CD4-positive, alpha-beta memory T cell (primary cell): ENCODE data around the gene ETHE1. TPM values are rescaled to one million over a fixed set of nuclear protein-coding genes. Genes with fewer than 3 reads are reported as not detected.

Experiments used
- CTCF ChIA-PET: fragments of 350-600 bp; sonication (Branson Sonifier 250); formaldehyde crosslinking; loops from one replicate; lab custom pipeline; 2021; ENCODE audit warnings: inconsistent platforms; ENCODE audit not compliant: partially characterized antibody; lab: Charles Lee
- POLR2A ChIA-PET: fragments of 350-600 bp; sonication (Branson Sonifier 250); formaldehyde crosslinking; loops from one replicate; lab custom pipeline; 2021; ENCODE audit not compliant: partially characterized antibody; lab: Charles Lee
- DNase-seq, 5 donors: peaks; one replicate each; pipeline versions ENCODE4 v3.0.0 to v3.0.0-alpha.2; 2020 to 2022; ENCODE audit warnings: mixed read lengths in 1 of 5
- H3K27ac ChIP-seq: one replicate; pipeline ENCODE4 v1.7.0; 2013; ENCODE audit warnings: low read depth, low read length
- H3K27me3 ChIP-seq: 2 replicates; pipeline ENCODE4 v1.7.0; 2013; ENCODE audit warnings: mild to moderate bottlenecking, low read length, moderate library complexity; ENCODE audit not compliant: insufficient read depth
- H3K36me3 ChIP-seq: 2 replicates; pipeline ENCODE4 v1.7.0; 2013; ENCODE audit warnings: mild to moderate bottlenecking, low read length, moderate library complexity; ENCODE audit not compliant: insufficient read depth
- H3K4me1 ChIP-seq: 2 replicates; pipeline ENCODE4 v1.7.0; 2013; ENCODE audit warnings: mild to moderate bottlenecking, low read length, moderate library complexity; ENCODE audit not compliant: insufficient read depth
- H3K4me3 ChIP-seq, 2 donors: one replicate each; pipeline ENCODE4 v1.7.0; 2013; ENCODE audit warnings: low read length in 2 of 2, mild to moderate bottlenecking in 1 of 2
- H3K9me3 ChIP-seq, 2 donors: one replicate each; pipeline ENCODE4 v1.7.0; 2013; ENCODE audit warnings: low read length in 2 of 2, control low read depth in 1 of 2; ENCODE audit not compliant: control insufficient read depth in 1 of 2
- H3K27ac Mint-ChIP-seq, 7 donors: one replicate each; pipeline ENCODE4 v1.8.0; 2020 to 2021; ENCODE audit warnings: mixed read lengths in 7 of 7, mild to moderate bottlenecking in 6 of 7, inconsistent platforms in 3 of 7, moderate library complexity in 3 of 7
- H3K27me3 Mint-ChIP-seq, 2 donors: one replicate each; pipeline ENCODE4 v1.8.0; 2020 to 2021; ENCODE audit warnings: mixed read lengths in 2 of 2
- H3K36me3 Mint-ChIP-seq, 2 donors: one replicate each; pipeline ENCODE4 v1.8.0; 2020 to 2021; ENCODE audit warnings: mixed read lengths in 2 of 2, inconsistent platforms in 1 of 2, mild to moderate bottlenecking in 1 of 2
- H3K4me1 Mint-ChIP-seq, 4 donors: one replicate each; pipeline ENCODE4 v1.8.0; 2020 to 2021; ENCODE audit warnings: mixed read lengths in 4 of 4, mild to moderate bottlenecking in 1 of 4
- H3K4me3 Mint-ChIP-seq, 8 donors: one replicate each; pipeline ENCODE4 v1.8.0; 2020 to 2021; ENCODE audit warnings: mixed read lengths in 8 of 8, mild to moderate bottlenecking in 7 of 8, moderate library complexity in 6 of 8, inconsistent platforms in 3 of 8
- H3K9me3 Mint-ChIP-seq, 8 donors: one replicate each; pipeline ENCODE4 v1.8.0; 2020 to 2021; ENCODE audit warnings: mixed read lengths in 8 of 8, mild to moderate bottlenecking in 5 of 8, inconsistent platforms in 3 of 8, moderate library complexity in 1 of 8
- intact Hi-C: fragments of 100-400 bp; cut with micrococcal nuclease; formaldehyde crosslinking; loops from one replicate; pipeline ENCODE4 v1.15.1; 2023
- polyA plus RNA-seq, 2 donors: library from polyadenylated mRNA; unstranded; fragments of 300-500 nt; fragmentation: Illumina TruSeq; gene quantifications; one replicate each; pipeline ENCODE4 v1.2.3, GENCODE V29; 2021
- total RNA-seq, 2 experiments: library from RNA; stranded (reverse); gene quantifications; one replicate each; pipeline ENCODE4 v1.2.3, GENCODE V29; 2021

Gene ETHE1
- total and polyA plus RNA-seq, 4 experiments from 2014 or later = 23.9 to 80.7 (median 54.1) TPM

GRCh38 chr19:43561139-43561970 lies 34.4 kb upstream of the ETHE1 start:
- Histone ChIP-seq H3K4me1 (peaks cover 45% of the 10 kb centered on the region), H3K4me3 (no peak overlapping the region), H3K9me3 (no peaks in the 10 kb centered on the region), H3K36me3 (peaks cover 4% of the 10 kb centered on the region), H3K27me3 (no peaks in the 10 kb centered on the region), H3K27ac (peak overlapping the region; percentile 72)
- intact Hi-C loops = loop anchor here (10.0 kb wide), 1 partner anchor 223 kb away; the partner anchor contains the start of gene KCNN4
- H3K27ac Mint-ChIP-seq = peak overlapping the region; percentile 92 to 98 (median 96)
- peak overlapping the region in 7 of 8 donors; percentile 26 to 86 (median 69) for H3K4me3 Mint-ChIP-seq
- H3K27me3 Mint-ChIP-seq = no peaks in the 10 kb centered on the region
- peaks cover 0 to 2% (median 0%) of the 10 kb centered on the region in 8 donors for H3K9me3 Mint-ChIP-seq
- CTCF ChIA-PET = interaction anchor here (1.6 to 7.0 kb wide), 2 partner anchors 33 to 59 kb away, joined by 3 to 59 read pairs; partner anchors contain the start of genes IRGQ and ZNF576
- H3K36me3 Mint-ChIP-seq = peaks cover 14 to 25% of the 10 kb centered on the region in 2 donors
- H3K4me1 Mint-ChIP-seq = peaks cover 34 to 59% (median 39%) of the 10 kb centered on the region in 4 donors
- DNase-seq = no peak
- POLR2A ChIA-PET = interaction anchor here (1.5 to 6.1 kb wide), 4 partner anchors 13 to 34 kb away, joined by 4 to 41 read pairs (median 16); partner anchors contain the start of genes IRGQ, PINLYP, XRCC1 and ZNF575

- no peak for DNase-seq
These were observed 33.7 kb upstream of the ETHE1 start for GRCh38 chr19:43560687-43561086.

GRCh38 chr19:43555185-43555770 lies 28.3 kb upstream of the ETHE1 start:
- H3K4me3 ChIP-seq = no peak overlapping the region
- peaks cover 48% of the 10 kb centered on the region for H3K36me3 ChIP-seq
- H3K27me3 ChIP-seq = no peaks in the 10 kb centered on the region
- H3K27me3 Mint-ChIP-seq = no peaks in the 10 kb centered on the region
- H3K36me3 Mint-ChIP-seq = peaks cover 24 to 37% of the 10 kb centered on the region in 2 donors
- intact Hi-C loops = loop anchor here (1.0 to 2.0 kb wide), 3 partner anchors 8 to 41 kb away; partner anchors contain the start of genes IRGQ and ZNF576
- peaks cover 10 to 19% (median 12%) of the 10 kb centered on the region in 4 donors for H3K4me1 Mint-ChIP-seq
- no peaks in the 10 kb centered on the region for H3K9me3 ChIP-seq
- peak overlapping the region in 2 of 8 donors; percentile 31 to 52 for H3K4me3 Mint-ChIP-seq
- peak overlapping the region; percentile 6 to 85 (median 77) for H3K27ac Mint-ChIP-seq
- ChIA-PET CTCF (interaction anchor here (0.5 to 11.2 kb wide), 46 partner anchors 9 to 254 kb away, joined by 3 to 245 read pairs (median 5); partner anchors contain the start of genes IRGQ, PINLYP, PLAUR and XRCC1), POLR2A (interaction anchor here (0.7 to 3.6 kb wide), 12 partner anchors 8 to 229 kb away, joined by 3 to 61 read pairs (median 4); partner anchors contain the start of genes IRGQ, PINLYP, XRCC1 and ZNF428)
- no peak overlapping the region for H3K27ac ChIP-seq
- peak; percentile 81 to 85 (median 82) for DNase-seq
- H3K4me1 ChIP-seq = peaks cover 7% of the 10 kb centered on the region
- H3K9me3 Mint-ChIP-seq = no peaks in the 10 kb centered on the region

More at GRCh38 chr19:43560687-43561086, 33.7 kb upstream of the ETHE1 start:
- peaks cover 9% of the 10 kb centered on the region for H3K36me3 ChIP-seq
- POLR2A ChIA-PET = interaction anchor here (0.7 to 6.1 kb wide), 3 partner anchors 28 to 775 kb away, joined by 4 to 41 read pairs (median 4); partner anchors contain the start of genes IRGQ, ZNF575 and ZNF576
- Mint-ChIP-seq H3K4me1 (peaks cover 34 to 59% (median 40%) of the 10 kb centered on the region in 4 donors), H3K27me3 (no peaks in the 10 kb centered on the region), H3K36me3 (peaks cover 14 to 25% of the 10 kb centered on the region in 2 donors), H3K27ac (peak overlapping the region; percentile 82 to 98 (median 93)), H3K9me3 (peaks cover 0 to 2% (median 0%) of the 10 kb centered on the region in 8 donors), H3K4me3 (peak overlapping the region in 4 of 8 donors; percentile 10 to 58 (median 23))
- no peaks in the 10 kb centered on the region for H3K9me3 ChIP-seq
- H3K4me3 ChIP-seq = no peak overlapping the region
- CTCF ChIA-PET = interaction anchor here (7.0 kb wide), 1 partner anchor 34 kb away, joined by 59 read pairs; the partner anchor contains the start of genes IRGQ and ZNF576
- intact Hi-C loops = loop anchor here (10.0 kb wide), 1 partner anchor 224 kb away; the partner anchor contains the start of gene KCNN4
- no peaks in the 10 kb centered on the region for H3K27me3 ChIP-seq
- no peak overlapping the region for H3K27ac ChIP-seq
- H3K4me1 ChIP-seq = peaks cover 45% of the 10 kb centered on the region

- CTCF ChIA-PET = interaction anchor here (0.5 to 11.2 kb wide), 38 partner anchors 8 to 255 kb away, joined by 3 to 245 read pairs (median 6); partner anchors contain the start of genes IRGQ, PINLYP, PLAUR and XRCC1
- H3K27me3 ChIP-seq = no peaks in the 10 kb centered on the region
- H3K4me1 Mint-ChIP-seq = peaks cover 8 to 12% (median 11%) of the 10 kb centered on the region in 4 donors
- peak overlapping the region in 4 of 7 donors; percentile 62 to 82 (median 76) for H3K27ac Mint-ChIP-seq
- intact Hi-C loops = loop anchor here (2.0 kb wide), 1 partner anchor 20 kb away; no protein-coding TSS in a partner anchor
- no peak overlapping the region for H3K27ac ChIP-seq
- H3K9me3 ChIP-seq = no peaks in the 10 kb centered on the region
- H3K9me3 Mint-ChIP-seq = no peaks in the 10 kb centered on the region
- H3K36me3 Mint-ChIP-seq = peaks cover 23 to 42% of the 10 kb centered on the region in 2 donors
- no peaks in the 10 kb centered on the region for H3K27me3 Mint-ChIP-seq
- H3K4me3 Mint-ChIP-seq = no peak overlapping the region
- H3K4me1 ChIP-seq = peaks cover 7% of the 10 kb centered on the region
- DNase-seq = no peak
- H3K36me3 ChIP-seq = peaks cover 48% of the 10 kb centered on the region
- H3K4me3 ChIP-seq = no peak overlapping the region
- POLR2A ChIA-PET = interaction anchor here (1.0 to 3.6 kb wide), 12 partner anchors 9 to 230 kb away, joined by 3 to 61 read pairs (median 4); partner anchors contain the start of genes IRGQ, PINLYP, XRCC1 and ZNF428
These were observed 27.4 kb upstream of the ETHE1 start for GRCh38 chr19:43554317-43554895.

- Mint-ChIP-seq H3K4me3 (no peak overlapping the region), H3K4me1 (peaks cover 8 to 12% (median 10%) of the 10 kb centered on the region in 4 donors), H3K36me3 (peaks cover 22 to 45% of the 10 kb centered on the region in 2 donors), H3K27ac (peak overlapping the region in 3 of 7 donors; percentile 18 to 62 (median 59)), H3K9me3 (no peaks in the 10 kb centered on the region), H3K27me3 (no peaks in the 10 kb centered on the region)
- no peak for DNase-seq
- no peak overlapping the region for H3K27ac ChIP-seq
- ChIA-PET CTCF (interaction anchor here (1.0 to 11.2 kb wide), 9 partner anchors 18 to 107 kb away, joined by 5 to 245 read pairs (median 19); partner anchors contain the start of genes IRGQ, XRCC1, ZNF575 and ZNF576), POLR2A (interaction anchor here (0.8 to 3.6 kb wide), 6 partner anchors 10 to 231 kb away, joined by 3 to 61 read pairs (median 4); partner anchors contain the start of genes IRGQ, PINLYP, XRCC1 and ZNF576)
- H3K4me3 ChIP-seq = no peak overlapping the region
- no peaks in the 10 kb centered on the region for H3K9me3 ChIP-seq
- H3K36me3 ChIP-seq = peaks cover 48% of the 10 kb centered on the region
- peaks cover 7% of the 10 kb centered on the region for H3K4me1 ChIP-seq
- H3K27me3 ChIP-seq = no peaks in the 10 kb centered on the region
- intact Hi-C loops = loop anchor here (2.0 kb wide), 1 partner anchor 19 kb away; no protein-coding TSS in a partner anchor
These were observed 26.7 kb upstream of the ETHE1 start for GRCh38 chr19:43553656-43554055.

GRCh38 chr19:43552616-43553015 lies 25.6 kb upstream of the ETHE1 start:
- H3K9me3 Mint-ChIP-seq = no peaks in the 10 kb centered on the region
- Histone ChIP-seq H3K9me3 (no peaks in the 10 kb centered on the region), H3K27ac (no peak overlapping the region), H3K4me3 (no peak overlapping the region), H3K27me3 (no peaks in the 10 kb centered on the region), H3K36me3 (peaks cover 48% of the 10 kb centered on the region), H3K4me1 (peaks cover 7% of the 10 kb centered on the region)
- H3K36me3 Mint-ChIP-seq = peaks cover 22 to 41% of the 10 kb centered on the region in 2 donors
- H3K27me3 Mint-ChIP-seq = no peaks in the 10 kb centered on the region
- H3K4me1 Mint-ChIP-seq = peaks cover 8 to 12% (median 10%) of the 10 kb centered on the region in 4 donors
- CTCF ChIA-PET = interaction anchor here (1.0 to 11.2 kb wide), 3 partner anchors 17 to 42 kb away, joined by 5 to 245 read pairs (median 64); partner anchors contain the start of genes IRGQ, ZNF575 and ZNF576
- peak overlapping the region in 2 of 7 donors; percentile 36 to 85 for H3K27ac Mint-ChIP-seq
- POLR2A ChIA-PET = interaction anchor here (0.9 to 1.2 kb wide), 2 partner anchors 42 to 49 kb away, joined by 3 read pairs; no protein-coding TSS in a partner anchor
- no peak overlapping the region for H3K4me3 Mint-ChIP-seq
- DNase-seq = no peak
- intact Hi-C loops = no loop called here
